ENCODE data around the gene ADISSP. TPM values are rescaled to one million over a fixed set of nuclear protein-coding genes. Genes with fewer than 3 reads are reported as not detected.

The ADISSP gene
- total RNA-seq, 4 donors from 2014 or later, result 14.4 to 32.4 (median 22.2) TPM

DNA sequence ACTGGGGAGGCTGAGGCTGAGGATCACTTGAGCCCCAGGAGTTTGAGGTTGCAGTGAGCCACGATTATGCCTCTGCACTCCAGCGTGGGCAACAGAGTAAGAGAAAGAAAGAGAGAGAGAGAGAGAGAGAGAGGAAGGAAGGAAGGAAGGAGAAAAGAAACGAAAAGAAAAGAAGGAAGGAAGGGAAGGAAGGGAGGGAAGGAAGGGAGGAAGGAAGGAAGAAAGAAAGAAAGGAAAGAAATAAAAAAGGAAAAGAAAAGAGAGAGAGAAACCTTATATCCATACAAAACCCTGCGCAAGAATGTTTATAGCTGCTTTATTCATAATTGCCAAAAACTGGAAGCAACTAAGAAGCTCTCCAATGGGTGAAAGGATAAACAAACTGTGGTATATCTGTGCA is 43.2 kb downstream of the ADISSP start:
- DNase-seq (ENCODE audit: low spot score in 2 of 2), result no peak
- TF ChIP-seq POLR2A (IDR thresholded peaks at IDR 0.05), result no peak
- TF ChIP-seq CTCF (IDR thresholded peaks at IDR 0.05), result no peak
- no peak for TF ChIP-seq EP300 (IDR thresholded peaks at IDR 0.05)
- H3K4me1 ChIP-seq, result peaks cover 0 to 12% (median 0%) of the 10 kb centered on the region in 4 donors
- H3K27me3 ChIP-seq, result no peaks in the 10 kb centered on the region
- no peaks in the 10 kb centered on the region for H3K36me3 ChIP-seq
- WGBS, 2 donors, result 79 to 81% methylated on average over 4 of the region's 4 CpGs
- H3K4me3 ChIP-seq, result no peak overlapping the region
- H3K9me3 ChIP-seq, result no peaks in the 10 kb centered on the region
- H3K27ac ChIP-seq, result no peak overlapping the region

GRCh38 chr20:3723284-3723683 is 44.3 kb downstream of the ADISSP start:
- Histone ChIP-seq H3K9me3 (no peaks in the 10 kb centered on the region), H3K27me3 (no peaks in the 10 kb centered on the region), H3K27ac (no peak overlapping the region), H3K4me3 (no peak overlapping the region), H3K4me1 (peaks cover 0 to 12% (median 0%) of the 10 kb centered on the region in 4 donors), H3K36me3 (no peaks in the 10 kb centered on the region)
- WGBS, 2 donors, result 93 to 98% methylated on average over 8 of the region's 8 CpGs
- TF ChIP-seq CTCF (IDR thresholded peaks at IDR 0.05), result no peak
- no peak for TF ChIP-seq EP300 (IDR thresholded peaks at IDR 0.05)
- TF ChIP-seq POLR2A (IDR thresholded peaks at IDR 0.05), result no peak
- no peak for DNase-seq (ENCODE audit: low spot score in 2 of 2)

DNA sequence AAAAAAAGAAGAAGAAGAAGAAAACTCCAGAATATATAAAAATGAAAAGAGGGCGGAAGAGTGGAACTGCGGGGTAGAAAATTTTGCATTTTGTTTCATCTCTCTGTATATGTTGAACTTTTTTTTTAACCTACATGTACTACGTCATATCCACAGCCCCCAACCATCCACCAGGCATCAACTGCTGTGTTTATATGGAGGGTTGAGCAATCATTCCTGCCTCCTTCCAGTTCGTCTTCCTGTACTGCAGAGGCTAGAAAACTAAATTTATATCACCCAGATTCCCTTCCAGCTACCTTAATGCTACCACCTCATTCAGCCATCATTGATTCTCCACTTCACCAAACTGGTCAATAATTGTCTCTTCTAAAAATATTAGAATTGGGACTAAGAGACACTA is 45.6 kb downstream of the ADISSP start:
- no peaks in the 10 kb centered on the region for H3K36me3 ChIP-seq
- peaks cover 0 to under 1% (median 0%) of the 10 kb centered on the region in 4 donors for H3K4me1 ChIP-seq
- 85 to 89% methylated on average over 4 of the region's 4 CpGs for WGBS, 2 donors
- TF ChIP-seq POLR2A (IDR thresholded peaks at IDR 0.05) (no peak), CTCF (IDR thresholded peaks at IDR 0.05) (no peak), EP300 (IDR thresholded peaks at IDR 0.05) (no peak)
- no peaks in the 10 kb centered on the region for H3K9me3 ChIP-seq
- H3K27ac ChIP-seq, result no peak overlapping the region
- no peak for DNase-seq (ENCODE audit: low spot score in 2 of 2)
- H3K27me3 ChIP-seq, result no peaks in the 10 kb centered on the region
- no peak overlapping the region for H3K4me3 ChIP-seq

DNA sequence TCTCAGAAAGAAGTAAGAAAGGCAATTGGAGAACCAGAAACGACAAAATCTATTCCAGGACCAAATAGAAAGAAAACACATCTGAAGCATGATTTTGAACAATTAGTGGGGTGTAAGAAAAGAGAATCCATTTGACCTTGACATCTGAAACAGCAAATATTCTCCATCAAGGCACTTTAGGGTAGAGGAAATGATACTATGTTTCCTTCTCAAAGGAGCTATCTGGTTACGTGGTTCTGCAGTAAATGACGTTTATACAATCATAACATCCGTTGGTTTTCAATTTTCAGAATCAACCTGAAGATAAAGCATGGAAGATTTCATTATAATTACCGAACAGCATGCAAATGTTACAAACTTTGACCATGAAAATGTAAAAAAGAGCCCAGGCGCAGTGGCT is 46.9 kb downstream of the ADISSP start:
- Histone ChIP-seq H3K4me1 (no peaks in the 10 kb centered on the region), H3K27ac (no peak overlapping the region), H3K36me3 (no peaks in the 10 kb centered on the region), H3K9me3 (no peaks in the 10 kb centered on the region), H3K27me3 (no peaks in the 10 kb centered on the region), H3K4me3 (no peak overlapping the region)
- 56 to 60% methylated on average over 6 of the region's 6 CpGs for WGBS, 2 donors
- DNase-seq (ENCODE audit: low spot score in 2 of 2), result no peak
- TF ChIP-seq CTCF (IDR thresholded peaks at IDR 0.05) (no peak), POLR2A (IDR thresholded peaks at IDR 0.05) (no peak), EP300 (IDR thresholded peaks at IDR 0.05) (no peak)

GRCh38 chr20:3720068-3720467 is 47.5 kb downstream of the ADISSP start:
- Histone ChIP-seq H3K27ac (no peak overlapping the region), H3K4me3 (no peak overlapping the region), H3K36me3 (no peaks in the 10 kb centered on the region), H3K27me3 (no peaks in the 10 kb centered on the region), H3K4me1 (no peaks in the 10 kb centered on the region), H3K9me3 (no peaks in the 10 kb centered on the region)
- no peak for DNase-seq (ENCODE audit: low spot score in 2 of 2)
- 69 to 86% methylated on average over 2 of the region's 2 CpGs for WGBS, 2 donors
- TF ChIP-seq EP300 (IDR thresholded peaks at IDR 0.05) (no peak), CTCF (IDR thresholded peaks at IDR 0.05) (no peak), POLR2A (IDR thresholded peaks at IDR 0.05) (no peak)

Data from tibial nerve (tissue), 4 donors.